Umbilical cord (tissue), 2 donors: ENCODE measurements around the gene SLC7A4. TPM values are rescaled to one million over a fixed set of nuclear protein-coding genes. Genes with fewer than 3 reads are reported as not detected.
A peak's percentile ranks its signal among the peaks of the same experiment; 100 is the strongest.
"Not testable (repeated sequence)": the region's sequence is repeated elsewhere in the genome, so short reads cannot be mapped to it uniquely, and the experiment has no call there.

Source experiments
- DNase-seq: peaks from one replicate; pipeline ENCODE4 v3.0.0-alpha.2; 2015; ENCODE audit warnings: low spot score
- total RNA-seq: library from RNA; depleted of rRNA; stranded (reverse); fragments of >200 nt; gene quantifications from one replicate; pipeline ENCODE4 v1.2.3, GENCODE V29; 2014; ENCODE audit warnings: low replicate concordance; ENCODE audit not compliant: insufficient read depth

The SLC7A4 gene
- total RNA-seq, 1 donor from 2014 or later: not detected

DNA sequence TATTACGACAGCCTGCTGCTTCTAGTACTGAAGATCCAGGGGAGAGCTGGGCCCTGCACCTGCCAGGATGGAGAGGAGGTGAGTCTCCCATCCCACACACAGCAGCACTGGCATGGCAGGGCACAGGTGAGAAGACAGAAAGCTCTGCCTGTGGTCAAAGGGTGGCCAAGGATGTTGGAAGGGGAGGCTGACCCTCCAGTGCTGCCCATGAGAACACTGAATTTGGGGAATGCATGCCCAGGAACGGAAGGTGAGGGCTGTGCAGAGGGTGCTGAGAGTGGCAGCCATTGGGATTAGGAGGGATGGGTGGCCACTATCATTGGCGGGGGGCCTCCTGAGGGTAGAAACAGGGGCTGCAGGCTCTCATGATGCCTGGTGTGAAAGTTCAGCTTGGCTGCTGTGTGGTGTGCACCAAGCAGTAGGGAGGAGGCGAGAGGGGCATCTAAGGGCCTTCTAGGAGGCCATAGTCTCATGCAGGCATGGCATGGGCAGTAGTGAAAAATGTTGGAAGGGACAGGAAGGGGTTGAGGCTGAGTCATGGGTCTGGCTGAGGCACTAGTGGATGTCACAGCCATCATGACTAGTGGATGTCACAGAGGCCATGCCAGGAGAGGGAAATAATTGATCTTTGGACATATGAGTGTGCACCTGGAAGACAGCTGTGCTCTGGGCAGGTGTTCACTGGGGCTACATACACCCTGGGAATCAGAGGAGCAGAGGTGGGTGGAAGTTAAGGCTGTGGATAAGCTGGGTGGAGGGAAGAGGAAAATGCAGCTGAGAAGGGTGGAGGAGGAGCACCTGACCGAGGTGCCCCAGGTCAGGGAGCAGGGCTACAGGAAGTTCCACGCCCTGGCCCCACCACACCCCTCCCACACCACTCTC is 10.9 kb upstream of the SLC7A4 start:
- DNase-seq: no peak

- DNase-seq: no peak
These were observed 9.6 kb upstream of the SLC7A4 start for GRCh38 chr22:21041937-21042336.

GRCh38 chr22:21039158-21039557 is 6.8 kb upstream of the SLC7A4 start:
- DNase-seq: not testable (repeated sequence)

GRCh38 chr22:21038405-21038804 is 6.0 kb upstream of the SLC7A4 start:
- peak; percentile 64 for DNase-seq

DNA sequence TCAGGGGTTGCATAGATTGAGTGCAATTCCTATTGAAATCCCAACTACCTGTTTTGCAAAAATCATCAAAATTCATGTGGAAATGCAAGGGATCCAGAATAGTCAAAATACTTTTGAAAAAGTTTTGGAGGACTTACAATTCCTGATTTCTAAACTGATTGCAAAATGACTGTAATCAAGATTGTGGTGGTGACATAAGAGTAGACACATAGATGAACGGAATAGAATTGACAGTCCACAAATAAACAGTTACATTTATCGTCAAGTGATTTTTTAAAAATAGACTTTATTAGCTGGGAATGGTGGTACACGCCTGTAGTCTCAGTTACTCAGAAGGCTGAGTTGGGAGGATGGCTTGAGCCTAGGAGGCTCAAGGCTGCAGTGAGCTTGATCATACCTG is 2.6 kb upstream of the SLC7A4 start:
- no peak for DNase-seq

DNA sequence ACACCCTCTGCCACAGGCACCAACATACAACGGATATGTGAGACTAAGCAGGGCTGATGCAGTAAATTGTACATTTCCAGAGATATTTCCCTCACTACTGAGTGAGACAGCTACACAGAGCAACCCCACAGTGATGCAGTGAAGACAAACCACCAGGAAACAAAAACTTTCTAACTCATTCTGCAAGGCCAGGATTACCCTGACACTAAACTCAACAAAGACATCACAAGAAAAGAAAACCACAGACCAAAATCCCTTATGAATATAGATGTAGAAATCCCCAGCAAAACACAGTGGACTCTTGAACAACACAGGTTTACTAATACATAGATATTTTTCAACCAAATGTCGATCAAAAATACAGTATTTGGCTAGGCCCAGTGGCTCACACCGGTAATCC is 1.5 kb upstream of the SLC7A4 start:
- no peak for DNase-seq

- DNase-seq: no peak
These were observed 717 bp upstream of the SLC7A4 start for GRCh38 chr22:21032868-21033688.

GRCh38 chr22:21031545-21032036 is 770 bp downstream of the SLC7A4 start:
- DNase-seq: no peak

- DNase-seq: no peak
These were observed 1.5 kb downstream of the SLC7A4 start for GRCh38 chr22:21030621-21031544.

GRCh38 chr22:21030032-21030431 is 2.3 kb downstream of the SLC7A4 start:
- DNase-seq: no peak

DNA sequence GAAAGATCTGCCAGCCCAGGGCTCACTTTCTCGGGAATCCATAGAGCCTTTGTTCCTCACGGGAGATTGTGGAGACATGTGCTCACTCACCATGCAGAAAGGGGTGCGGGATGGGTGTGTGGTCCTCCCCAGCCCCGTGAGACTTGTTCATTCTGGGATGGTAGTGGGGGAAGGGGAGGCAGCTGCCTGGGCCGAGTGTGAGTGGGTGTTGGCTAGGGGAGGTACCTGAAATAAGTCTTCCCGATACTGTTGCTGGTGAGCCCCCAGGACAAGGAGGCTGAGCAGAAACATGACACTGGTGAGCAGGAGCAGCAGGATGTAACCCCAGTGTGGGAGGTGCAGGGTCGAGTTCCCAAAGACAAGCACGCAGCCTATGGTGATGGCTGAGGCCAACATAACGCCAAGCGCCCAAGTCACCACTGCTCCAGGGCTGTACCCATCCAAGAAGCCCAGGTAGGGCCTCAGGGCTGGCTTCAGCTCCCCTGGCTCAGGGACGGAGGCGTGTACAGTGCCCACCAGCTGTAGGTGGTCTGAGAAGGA is 2.8 kb downstream of the SLC7A4 start:
- no peak for DNase-seq

GRCh38 chr22:21028277-21029251 is 3.8 kb downstream of the SLC7A4 start:
- DNase-seq: no peak

DNA sequence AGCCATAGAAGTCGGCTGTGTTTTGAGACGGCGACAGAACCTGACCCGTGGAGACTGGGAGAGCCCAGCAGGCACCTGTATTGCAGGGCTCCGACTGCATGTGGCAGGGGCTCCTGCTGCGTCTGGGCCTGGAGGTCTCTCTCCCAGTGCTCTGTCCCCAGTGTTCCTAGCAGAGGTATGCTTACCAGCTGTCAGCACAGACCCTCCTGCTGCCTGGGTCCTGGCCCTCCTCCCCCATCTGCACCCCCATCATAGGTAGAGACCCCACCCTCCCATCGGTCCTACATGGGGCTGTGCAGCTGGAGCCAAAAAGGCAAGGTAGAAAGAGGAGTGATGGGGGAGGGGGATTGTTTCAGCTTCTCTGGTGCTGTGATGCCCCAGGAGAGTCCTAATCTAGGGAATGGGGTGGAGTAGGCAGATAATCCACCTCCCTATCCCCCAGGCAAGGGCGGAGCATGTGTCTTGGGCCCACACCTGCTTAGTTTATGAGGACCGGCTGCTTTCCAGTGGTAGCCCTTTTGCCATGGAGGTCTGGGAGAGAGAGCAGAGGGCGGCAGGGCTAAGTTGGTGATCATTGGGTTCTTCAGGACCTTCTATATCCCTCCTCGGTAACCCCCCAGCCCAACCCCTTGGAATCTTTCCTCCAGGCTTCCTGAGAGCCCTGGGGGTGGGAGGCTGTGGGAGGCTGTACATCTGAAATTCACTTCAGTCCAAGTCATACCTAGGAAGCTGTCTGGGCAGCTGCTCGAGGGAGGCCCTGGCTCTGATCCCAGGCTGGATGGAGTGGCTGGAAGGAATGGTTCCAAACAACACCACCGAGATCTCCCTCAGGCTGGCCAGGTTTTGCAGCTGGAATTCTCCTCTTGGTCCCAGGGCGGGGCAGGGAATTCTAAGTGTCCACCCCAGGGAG is 5.3 kb downstream of the SLC7A4 start:
- peak; percentile 51 for DNase-seq

DNA sequence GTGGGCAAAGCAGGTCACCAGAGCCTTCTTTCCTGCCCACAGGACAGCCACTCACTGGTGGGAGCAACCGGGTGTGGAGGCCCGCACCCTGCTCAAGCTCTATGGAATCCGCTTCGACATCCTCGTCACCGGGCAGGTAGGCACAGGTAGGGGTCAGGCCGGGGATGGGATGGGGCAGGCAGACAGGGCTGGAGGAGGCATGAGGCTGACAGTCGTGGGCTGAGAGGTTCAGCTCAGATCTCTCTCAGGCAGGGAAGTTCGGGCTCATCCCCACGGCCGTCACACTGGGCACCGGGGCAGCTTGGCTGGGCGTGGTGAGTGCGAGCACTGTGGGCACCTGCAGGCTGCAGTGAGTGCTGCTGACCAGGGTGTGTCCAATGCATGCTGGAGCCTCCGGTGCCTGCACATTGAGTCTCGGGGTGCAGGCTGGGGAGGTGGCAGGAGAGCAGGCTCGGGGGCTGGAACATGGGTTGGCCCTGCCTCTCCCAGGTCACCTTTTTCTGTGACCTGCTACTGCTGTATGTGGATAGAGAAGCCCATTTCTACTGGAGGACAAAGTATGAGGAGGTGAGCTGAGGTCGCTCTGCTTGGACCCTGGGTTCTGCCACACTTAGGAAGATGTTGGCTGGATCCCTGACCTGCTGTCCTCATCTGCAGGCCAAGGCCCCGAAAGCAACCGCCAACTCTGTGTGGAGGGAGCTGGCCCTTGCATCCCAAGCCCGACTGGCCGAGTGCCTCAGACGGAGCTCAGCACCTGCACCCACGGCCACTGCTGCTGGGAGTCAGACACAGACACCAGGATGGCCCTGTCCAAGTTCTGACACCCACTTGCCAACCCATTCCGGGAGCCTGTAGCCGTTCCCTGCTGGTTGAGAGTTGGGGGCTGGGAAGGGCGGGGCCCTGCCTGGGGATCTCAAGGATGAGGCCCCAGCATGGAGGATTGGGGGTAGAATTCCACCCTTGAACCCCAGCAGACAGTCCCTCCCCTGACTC is 6.3 kb downstream of the SLC7A4 start:
- no peak for DNase-seq

GRCh38 chr22:21025266-21025665 is 7.1 kb downstream of the SLC7A4 start:
- DNase-seq: no peak

GRCh38 chr22:21022955-21023614 is 9.3 kb downstream of the SLC7A4 start:
- no peak for DNase-seq

DNA sequence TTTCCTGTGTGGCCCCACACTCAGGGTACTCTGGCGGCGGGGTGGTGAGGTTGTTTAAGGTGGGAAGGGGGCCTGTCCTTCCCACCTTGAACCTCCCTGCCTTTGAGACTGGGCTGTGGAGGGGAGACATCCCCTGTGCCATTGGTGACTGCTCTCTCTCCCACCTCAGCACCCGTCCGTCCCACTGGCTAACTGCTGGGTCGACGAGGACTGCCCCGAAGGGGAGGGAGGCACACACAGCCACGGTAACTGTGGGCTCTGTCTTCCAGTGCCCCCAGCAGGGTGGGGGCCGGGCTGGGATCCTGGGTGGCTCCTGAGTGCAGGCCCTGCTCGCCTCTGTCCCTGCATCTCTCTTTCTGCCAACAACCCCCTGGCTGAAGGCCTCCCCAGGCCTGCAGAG is 9.9 kb downstream of the SLC7A4 start:
- no peak for DNase-seq
